Activated CD8-positive, alpha-beta memory T cell treated with anti-CD3 and anti-CD28 coated beads for 36 hours (primary cell): ENCODE measurements around the gene ANO9. TPM values are rescaled to one million over a fixed set of nuclear protein-coding genes. Genes with fewer than 3 reads are reported as not detected.
"Not testable (repeated sequence)": the region's sequence is repeated elsewhere in the genome, so short reads cannot be mapped to it uniquely, and the experiment has no call there.

Experiments
- CTCF ChIA-PET: fragments of 350-600 bp; sonication (Branson Sonifier 250); formaldehyde crosslinking; loops from one replicate; lab custom pipeline; 2021; ENCODE audit warnings: antibody characterized with exemption; lab: Charles Lee
- POLR2A ChIA-PET: fragments of 350-600 bp; sonication (Branson Sonifier 250); formaldehyde crosslinking; loops from one replicate; lab custom pipeline; 2021; ENCODE audit warnings: antibody characterized with exemption; lab: Charles Lee
- total RNA-seq, 2 experiments: library from RNA; stranded (reverse); gene quantifications; one replicate each; pipeline ENCODE4 v1.2.3, GENCODE V29; 2021

ANO9 gene
- total RNA-seq, 2 experiments from 2014 or later: 21.9 to 22.0 TPM

DNA sequence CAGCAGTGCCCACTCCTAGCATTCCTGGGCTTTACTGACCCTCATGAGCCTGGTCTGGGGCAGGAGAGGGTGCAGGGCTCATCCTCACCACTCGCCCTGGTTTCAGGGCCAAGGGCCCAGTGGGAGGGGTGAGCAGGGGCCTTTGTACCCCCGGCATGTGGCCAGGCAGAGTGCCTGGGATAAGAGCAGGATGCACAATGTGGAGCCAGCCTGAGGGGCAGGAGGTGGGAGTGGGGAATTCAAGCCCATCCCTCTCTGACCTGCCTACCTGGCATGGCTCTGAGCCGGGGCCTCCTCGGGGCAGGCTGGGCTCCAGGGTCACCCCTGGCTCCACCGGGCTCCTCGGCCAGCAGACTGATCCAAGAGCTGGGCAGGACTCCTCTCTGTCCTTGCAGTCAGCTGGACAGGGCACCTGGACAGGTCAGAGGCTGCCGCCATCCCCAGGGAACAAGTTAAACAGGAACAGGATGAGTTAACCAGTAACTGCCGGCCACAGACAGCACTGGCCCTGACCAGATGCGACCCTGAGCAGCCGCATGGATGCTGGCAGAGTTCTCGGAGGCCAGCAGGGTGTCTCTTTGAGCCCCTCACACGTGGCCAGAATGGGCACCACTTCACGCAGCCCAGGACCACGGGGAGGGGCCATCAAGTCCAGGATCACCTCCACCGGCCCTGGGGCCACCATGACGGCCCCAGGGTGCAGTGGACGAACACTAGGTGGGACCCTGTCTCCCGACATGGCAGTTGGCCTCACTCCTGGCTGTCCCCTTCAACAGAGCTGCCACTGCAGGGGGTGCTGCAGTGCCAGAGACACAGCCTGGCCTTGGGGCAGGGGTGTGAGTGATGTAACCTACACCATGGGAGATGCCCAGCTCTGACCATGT is 32.0 kb downstream of the ANO9 start:
- ChIA-PET CTCF (interaction anchor here (1.3 kb wide), 1 partner anchor 38 kb away, joined by 3 read pairs; no protein-coding TSS in a partner anchor), POLR2A (no interaction called here)

DNA sequence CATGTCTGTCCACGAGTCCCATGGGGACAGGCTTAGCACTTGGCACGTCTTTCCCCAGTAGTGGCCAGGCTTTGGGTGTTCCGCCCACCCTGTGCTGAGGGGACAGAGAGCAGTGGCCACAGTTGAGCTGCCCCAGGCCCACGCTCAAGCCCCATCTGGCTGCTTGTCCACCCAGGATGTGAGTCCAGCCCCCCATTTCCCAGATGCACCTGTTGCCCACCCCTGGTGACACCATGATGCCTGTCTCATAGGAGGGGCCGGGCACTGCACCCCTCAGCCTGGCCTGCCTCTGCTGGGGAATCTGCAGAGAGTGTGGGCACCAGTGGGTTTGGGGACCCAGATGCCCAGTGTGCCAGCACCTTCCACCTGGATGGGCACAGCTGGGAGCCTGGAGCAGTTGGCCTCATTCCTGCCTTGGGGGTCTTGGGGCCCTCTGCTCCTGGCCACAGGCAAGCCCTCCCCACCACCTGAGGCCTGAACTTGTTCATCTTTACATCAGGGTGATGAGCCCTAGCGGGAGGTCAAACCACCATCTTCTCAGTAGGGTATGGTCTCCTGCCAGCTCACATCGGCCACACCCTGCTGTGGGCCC is 32.7 kb downstream of the ANO9 start:
- ChIA-PET CTCF (interaction anchor here (1.3 kb wide), 1 partner anchor 39 kb away, joined by 3 read pairs; no protein-coding TSS in a partner anchor), POLR2A (no interaction called here)

DNA sequence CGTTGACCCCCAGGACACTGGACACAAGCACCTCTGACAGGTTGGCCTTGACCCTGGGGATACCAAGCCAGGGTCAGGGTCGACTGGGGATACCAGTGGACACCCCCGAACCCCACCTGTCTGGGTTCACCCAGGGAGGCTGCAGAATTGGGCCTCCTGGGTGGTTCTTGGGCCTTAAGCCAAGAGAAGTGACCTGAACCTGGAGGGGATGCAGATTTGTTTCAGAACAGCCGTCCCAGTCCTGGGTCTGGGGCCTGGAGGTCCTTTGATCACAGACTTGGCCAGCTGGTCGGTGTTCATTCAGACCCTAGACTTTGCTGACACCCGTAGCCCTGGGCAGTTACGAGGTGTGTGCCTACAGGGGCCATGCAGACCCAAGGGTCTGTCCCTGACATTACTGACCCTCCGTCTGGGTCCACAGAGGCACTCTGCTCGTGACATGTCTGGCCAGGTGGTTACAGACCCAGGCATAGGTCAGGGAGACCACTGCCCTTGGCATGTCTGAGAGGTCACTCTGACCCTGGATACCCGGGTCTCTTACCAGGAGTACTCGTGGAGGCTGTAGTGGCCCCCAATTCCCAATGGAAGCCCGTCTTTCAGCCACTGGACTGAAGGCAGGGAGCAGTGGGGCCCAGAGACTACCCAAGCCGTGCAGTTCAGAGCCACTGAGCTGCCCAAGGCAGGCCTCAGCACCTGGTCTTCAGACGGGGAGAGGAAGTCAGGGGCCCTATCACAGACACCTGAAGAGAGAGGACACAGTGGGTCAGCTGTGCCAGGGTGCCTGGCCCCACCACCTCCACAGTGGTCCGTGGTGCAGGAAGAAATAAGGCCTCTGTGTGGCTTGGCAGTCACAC is 33.4 kb downstream of the ANO9 start:
- POLR2A ChIA-PET: interaction anchor here (1.3 to 2.3 kb wide), 2 partner anchors 8 to 40 kb away, joined by 8 to 21 read pairs; partner anchors contain the start of gene SIGIRR

DNA sequence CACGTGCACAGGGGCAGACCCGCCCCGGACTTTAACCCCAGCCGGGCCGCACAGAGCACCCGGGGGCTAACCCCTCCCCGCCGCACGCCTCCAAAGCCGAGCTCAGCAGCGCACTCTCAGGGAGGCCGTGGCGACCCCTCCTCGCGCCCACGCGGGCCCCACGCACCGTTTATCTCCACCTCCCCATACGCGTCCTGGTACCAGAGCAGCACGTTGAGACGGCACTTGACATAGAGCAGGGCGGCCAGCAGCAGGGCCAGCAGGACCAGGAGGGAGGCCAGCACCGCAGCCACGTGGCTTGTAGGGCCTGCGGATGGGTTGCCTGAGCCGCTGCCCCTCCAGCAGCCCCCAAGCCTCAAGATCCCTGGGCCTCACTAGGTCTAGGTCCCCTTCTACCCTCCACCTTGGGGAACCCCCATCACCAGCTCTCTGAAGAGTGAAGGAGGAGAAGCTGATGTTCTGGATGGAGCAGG is 34.1 kb downstream of the ANO9 start:
- POLR2A ChIA-PET: interaction anchor here (1.1 to 2.3 kb wide), 4 partner anchors 8 to 99 kb away, joined by 3 to 21 read pairs (median 8); partner anchors contain the start of gene SIGIRR
- CTCF ChIA-PET: interaction anchor here (0.8 to 3.1 kb wide), 7 partner anchors 37 to 141 kb away, joined by 3 to 24 read pairs (median 4); partner anchors contain the start of gene PTDSS2

More for the DNA sequence above, 33.4 kb downstream of the ANO9 start:
- CTCF ChIA-PET: interaction anchor here (0.9 to 1.9 kb wide), 3 partner anchors 40 to 142 kb away, joined by 3 to 4 read pairs (median 3); no protein-coding TSS in a partner anchor

DNA sequence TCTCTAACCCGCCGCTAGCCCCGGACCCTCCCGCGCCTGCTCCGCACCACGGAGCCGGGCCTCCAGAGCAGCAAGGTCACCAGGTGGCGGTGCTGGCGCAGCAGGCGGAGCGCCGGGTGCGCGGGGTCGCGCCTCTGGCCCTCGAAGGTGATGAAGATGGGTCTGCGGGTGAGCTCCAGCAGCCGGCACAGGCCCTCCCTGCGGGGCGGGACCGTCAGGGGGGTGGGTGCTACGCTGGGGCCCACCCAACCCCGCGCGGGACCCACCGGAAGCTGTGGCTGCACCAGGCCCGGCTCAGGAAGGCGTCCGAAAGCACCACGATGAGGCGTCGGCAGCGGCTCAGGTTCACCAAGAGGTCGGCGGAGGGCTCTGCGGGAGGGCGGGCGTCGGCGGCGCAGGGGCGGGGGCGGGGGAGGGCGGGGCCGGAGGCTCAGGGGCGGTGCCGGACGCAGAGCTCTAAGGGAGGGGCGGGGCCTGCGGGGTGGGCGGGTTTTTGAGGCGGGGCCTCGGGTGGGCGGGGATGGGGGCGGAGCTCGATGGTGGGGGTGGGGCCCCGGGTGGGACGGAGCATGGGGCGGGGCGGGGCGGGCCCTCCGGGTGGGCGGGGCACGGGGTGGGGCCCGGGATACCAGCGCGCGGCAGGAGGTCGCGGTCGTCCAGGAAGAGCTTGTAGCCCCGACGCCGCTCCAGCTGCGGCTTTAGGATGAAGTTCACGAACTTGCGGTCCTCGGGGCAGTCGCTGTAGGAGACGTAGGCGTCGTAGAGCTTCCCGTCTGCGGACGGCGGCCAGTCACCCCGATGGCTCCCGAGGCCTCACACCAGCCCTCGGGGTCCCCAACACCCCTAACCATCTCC is 34.8 kb downstream of the ANO9 start:
- CTCF ChIA-PET: interaction anchor here (0.7 to 3.1 kb wide), 9 partner anchors 8 to 129 kb away, joined by 3 to 24 read pairs (median 4); partner anchors contain the start of genes HRAS, PTDSS2 and SIGIRR
- POLR2A ChIA-PET: interaction anchor here (0.6 to 2.3 kb wide), 5 partner anchors 9 to 139 kb away, joined by 3 to 21 read pairs (median 7); partner anchors contain the start of gene SIGIRR

DNA sequence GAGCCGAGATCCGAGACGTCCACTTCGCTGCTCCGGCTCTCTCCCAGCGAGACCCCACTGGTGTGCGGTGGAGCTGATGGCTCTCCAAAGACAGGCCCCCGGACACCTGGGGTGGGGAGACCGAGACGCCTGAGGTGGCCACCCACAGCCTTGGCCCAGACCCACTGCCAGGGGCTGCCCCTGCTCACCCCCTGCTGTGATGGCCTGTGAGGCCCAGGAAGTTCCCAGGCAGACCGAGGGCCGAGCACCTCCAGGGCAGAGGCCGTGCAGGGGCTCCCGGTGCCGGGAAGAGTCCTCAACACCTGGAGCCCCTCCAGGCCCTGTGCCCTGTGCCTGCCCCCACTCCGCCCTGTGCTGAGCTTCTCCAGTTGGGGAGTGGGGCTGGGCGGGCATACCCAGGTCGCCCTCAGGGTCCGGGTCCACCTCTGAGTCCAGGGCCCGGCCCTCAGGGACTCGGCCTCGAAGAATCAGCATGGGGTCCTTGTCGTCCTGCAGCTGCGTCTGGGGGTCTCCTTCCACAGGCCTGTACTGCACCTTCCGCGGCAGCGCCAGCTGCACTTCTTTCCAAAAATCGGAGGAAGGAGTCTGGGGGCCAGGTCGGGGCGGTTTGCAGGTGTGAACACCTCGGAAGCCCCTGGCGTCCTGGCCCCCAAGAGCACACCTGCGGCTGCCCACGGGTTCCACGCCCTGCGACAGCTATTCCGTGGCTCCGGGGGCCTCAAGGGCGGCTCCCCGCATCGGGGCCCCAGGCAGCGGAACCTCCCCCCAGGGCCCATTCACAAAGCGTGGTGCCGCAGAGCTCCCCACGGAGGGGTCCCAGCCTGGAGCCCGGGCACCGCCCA is 35.6 kb downstream of the ANO9 start:
- POLR2A ChIA-PET: interaction anchor here (1.6 to 2.3 kb wide), 2 partner anchors 10 to 100 kb away, joined by 7 to 21 read pairs; partner anchors contain the start of gene SIGIRR
- CTCF ChIA-PET: interaction anchor here (0.7 to 3.1 kb wide), 6 partner anchors 9 to 49 kb away, joined by 3 to 24 read pairs (median 5); partner anchors contain the start of genes PTDSS2 and SIGIRR

DNA sequence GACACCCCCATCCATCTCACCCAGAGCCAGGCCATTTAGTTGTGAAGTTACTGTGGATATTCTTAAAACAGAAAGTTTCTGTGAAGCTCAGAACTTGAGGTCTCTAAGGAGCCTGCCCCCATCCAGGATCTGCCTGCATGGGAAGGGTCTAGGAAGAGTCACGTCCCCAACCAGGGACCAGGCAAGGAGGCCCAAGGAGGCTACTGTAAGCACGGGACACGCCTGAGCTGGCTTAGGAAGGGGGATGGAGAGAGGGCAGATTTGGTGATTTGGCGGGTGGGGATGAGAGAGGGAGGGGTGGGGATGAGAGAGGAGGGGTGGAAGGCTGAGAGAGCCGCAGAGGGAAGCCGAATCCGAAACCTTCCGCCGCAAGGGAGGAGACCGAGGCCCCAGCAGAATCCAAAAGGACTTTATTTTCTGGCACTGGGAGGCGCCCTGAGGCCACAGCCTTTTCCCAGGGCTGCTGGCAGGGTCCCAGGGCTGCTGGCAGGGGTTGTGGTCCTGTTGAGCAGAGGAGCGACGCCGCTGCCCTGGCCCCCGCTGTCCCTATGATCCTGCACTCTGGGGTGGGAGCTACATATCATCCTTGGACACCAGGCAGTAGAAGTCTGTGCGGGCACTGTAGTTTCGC is 36.4 kb downstream of the ANO9 start:
- ChIA-PET POLR2A (no interaction called here), CTCF (interaction anchor here (0.7 to 3.1 kb wide), 2 partner anchors 9 to 43 kb away, joined by 3 to 24 read pairs; partner anchors contain the start of gene PTDSS2)

DNA sequence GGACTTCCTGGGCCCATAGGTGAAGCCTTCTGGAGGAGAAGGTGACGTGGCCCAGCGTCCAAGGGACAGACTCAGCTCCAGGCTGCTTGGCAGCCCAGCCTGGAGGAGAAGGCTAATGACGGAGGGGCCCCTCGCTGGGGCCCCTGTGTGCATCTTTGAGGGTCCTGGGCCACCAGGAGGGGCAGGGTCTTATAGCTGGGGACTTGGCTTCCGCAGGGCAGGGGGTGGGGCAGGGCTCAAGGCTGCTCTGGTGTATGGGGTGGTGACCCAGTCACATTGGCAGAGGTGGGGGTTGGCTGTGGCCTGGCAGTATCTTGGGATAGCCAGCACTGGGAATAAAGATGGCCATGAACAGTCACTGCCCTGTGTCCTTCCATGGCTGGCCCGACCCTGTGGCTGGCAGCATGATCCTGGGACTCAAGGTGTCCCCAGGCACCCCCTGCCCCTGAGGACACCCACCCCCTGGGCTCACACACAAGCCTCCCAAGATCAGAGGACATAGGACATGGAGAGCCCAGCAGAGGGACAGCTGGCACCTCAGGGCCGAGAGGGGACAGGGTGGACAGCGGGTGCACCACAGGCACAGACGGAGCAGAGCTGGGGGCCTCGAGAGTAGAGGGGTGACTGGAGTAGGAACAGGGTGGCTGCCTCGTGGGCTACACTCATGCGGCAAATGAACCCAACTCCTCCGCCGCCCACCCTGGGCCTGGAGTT is 37.1 kb downstream of the ANO9 start:
- CTCF ChIA-PET: interaction anchor here (3.1 kb wide), 1 partner anchor 44 kb away, joined by 24 read pairs; the partner anchor contains the start of gene PTDSS2
- POLR2A ChIA-PET: no interaction called here

DNA sequence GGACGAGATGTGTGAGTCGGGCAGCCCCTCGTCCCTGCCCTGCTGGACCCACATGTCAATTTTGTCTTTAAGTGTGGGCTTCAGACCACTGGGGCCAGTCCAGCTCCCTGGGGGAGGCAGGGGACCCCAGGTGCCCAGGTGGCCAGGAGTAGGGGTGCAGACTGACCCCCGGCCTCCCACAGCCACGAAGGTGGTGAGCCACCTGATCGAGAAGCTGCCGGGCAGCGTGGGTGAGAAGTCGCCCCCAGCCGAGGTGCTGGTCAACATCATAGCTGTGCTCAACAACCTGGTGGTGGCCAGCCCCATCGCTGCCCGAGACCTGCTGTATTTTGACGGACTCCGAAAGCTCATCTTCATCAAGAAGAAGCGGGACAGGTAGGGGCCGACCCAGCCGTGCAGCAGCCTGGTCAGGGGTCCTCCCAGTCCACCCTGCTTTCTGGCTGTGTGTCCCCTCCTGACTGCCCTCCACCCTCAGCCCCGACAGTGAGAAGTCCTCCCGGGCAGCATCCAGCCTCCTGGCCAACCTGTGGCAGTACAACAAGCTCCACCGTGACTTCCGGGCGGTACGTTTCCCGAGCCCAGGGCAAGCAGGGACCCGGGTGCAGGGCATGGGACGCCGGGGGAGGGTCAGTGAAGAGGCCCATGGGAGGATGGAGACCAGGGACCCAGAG is 37.9 kb downstream of the ANO9 start:
- ChIA-PET POLR2A (no interaction called here), CTCF (no interaction called here)

DNA sequence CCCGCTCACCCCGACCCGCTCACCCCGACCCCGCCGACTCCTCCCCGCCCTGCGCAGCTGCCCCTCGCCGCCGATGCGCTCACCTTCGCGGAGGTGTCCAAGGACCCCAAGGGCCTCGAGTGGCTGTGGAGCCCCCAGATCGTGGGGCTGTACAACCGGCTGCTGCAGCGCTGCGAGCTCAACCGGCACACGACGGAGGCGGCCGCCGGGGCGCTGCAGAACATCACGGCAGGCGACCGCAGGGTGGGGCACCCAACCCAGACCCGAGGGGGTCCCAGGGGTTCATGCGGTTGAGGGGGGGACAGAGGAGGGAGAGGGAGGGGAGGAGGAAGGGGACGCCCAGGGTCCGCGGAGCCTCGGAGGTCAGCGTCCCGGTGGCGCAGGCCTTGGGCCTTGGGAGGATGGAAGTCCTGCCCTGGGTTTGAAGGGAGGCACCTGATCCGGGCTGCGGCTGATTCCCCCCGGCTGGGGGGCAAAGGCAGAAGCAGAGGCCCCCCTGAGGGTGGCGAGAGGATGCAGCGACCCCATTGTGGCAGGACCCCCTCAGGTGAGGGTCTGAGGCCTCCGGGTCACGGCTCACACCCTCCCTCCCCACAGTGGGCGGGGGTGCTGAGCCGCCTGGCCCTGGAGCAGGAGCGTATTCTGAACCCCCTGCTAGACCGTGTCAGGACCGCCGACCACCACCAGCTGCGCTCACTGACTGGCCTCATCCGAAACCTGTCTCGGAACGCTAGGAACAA is 38.6 kb downstream of the ANO9 start:
- ChIA-PET CTCF (no interaction called here), POLR2A (no interaction called here)

DNA sequence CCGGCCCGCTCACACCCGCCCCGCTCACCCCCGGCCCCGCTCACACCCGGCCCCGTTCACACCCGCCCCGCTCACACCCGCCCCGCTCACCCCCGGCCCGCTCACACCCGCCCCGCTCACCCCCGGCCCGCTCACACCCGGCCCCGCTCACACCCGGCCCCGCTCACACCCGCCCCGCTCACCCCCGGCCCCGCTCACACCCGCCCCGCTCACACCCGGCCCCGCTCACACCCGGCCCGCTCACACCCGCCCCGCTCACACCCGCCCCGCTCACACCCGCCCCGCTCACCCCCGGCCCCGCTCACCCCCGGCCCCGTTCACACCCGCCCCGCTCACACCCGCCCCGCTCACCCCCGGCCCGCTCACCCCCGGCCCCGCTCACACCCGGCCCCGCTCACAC is 40.6 kb downstream of the ANO9 start:
- POLR2A ChIA-PET, CTCF ChIA-PET: not testable (repeated sequence)

DNA sequence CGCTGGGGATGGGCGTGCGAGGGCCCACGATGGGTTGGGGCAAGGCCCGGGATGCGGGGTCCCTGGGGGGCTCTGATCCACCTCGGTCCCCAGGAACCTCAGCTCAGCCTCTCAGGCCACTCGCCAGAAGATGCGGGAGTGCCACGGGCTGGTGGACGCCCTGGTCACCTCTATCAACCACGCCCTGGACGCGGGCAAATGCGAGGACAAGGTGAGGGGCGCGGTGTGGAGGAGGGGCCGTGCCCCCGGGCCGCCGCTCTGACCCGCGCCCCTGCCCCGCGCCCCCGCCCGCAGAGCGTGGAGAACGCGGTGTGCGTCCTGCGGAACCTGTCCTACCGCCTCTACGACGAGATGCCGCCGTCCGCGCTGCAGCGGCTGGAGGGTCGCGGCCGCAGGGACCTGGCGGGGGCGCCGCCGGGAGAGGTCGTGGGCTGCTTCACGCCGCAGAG is 41.5 kb downstream of the ANO9 start:
- ChIA-PET POLR2A (no interaction called here), CTCF (no interaction called here)

DNA sequence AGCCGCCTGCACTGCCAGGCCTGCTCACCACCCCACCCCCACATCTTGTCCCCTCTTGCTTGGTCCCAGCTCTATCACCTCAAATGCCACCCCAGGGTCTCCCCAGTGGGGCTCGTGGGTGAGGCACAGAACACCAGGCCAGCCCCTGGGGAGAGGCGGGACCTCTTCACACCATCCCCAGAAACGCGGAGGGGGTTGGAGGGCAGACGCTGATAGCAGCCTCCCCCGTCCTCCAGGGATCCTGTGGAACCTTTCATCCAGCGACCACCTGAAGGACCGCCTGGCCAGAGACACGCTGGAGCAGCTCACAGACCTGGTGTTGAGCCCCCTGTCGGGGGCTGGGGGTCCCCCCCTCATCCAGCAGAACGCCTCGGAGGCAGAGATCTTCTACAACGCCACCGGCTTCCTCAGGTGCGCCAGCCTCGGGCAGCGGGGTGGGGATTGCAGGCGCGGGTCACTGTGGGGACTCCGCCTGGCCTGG is 42.0 kb downstream of the ANO9 start:
- POLR2A ChIA-PET: no interaction called here
- CTCF ChIA-PET: no interaction called here

DNA sequence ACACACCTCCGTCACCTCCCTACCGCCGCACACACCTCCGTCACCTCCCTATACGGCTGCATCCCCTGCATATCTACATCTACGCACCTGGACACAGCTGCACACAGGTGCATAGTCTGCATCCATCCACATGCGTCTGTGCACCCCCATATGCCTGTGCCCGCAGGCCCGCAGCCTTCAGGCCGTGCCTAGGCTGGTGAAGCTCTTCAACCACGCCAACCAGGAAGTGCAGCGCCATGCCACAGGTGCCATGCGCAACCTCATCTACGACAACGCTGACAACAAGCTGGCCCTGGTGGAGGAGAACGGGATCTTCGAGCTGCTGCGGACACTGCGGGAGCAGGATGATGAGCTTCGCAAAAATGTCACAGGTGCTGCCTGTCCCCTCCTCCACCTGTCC is 43.0 kb downstream of the ANO9 start:
- ChIA-PET CTCF (no interaction called here), POLR2A (no interaction called here)
